Measurements from ENCODE around the gene TTC34.
"Not testable (repeated sequence)": the region's sequence is repeated elsewhere in the genome, so short reads cannot be mapped to it uniquely, and the experiment has no call there.

TTC34 gene

DNA sequence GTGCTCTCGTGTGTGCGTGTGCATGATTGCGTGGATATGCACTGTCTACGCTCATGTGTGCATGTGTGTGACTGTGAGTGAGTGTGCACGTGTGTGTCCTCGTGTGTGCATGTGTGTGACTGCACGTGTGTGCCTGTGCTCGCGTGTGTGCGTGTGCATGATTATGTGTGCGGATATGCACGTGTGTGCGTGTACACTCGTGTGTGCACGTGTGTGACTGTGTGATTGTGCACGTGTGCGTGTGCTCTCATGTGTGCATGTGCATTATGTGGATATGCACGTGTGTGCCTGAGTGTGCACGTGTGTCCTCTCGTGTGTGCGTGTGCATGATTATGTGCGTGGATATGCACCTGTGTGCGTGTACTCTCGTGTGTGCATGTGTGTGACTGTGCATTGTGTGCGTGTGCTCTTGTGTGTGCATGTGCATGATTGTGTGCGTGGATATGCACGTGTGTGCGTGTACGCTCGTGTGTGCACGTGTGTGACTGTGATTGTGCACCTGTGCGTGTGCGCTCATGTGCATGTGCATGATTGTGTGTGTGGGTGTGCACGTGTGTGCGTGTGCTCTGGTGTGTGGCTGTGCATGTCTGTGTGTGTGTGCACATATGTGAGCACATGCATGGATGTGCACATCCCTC, 170.9 kb downstream of the TTC34 start:
- TF ChIP-seq LEF1 (IDR thresholded peaks at IDR 0.05; ENCODE audit: borderline replicate concordance): no peak
- TF ChIP-seq BHLHE40 (IDR thresholded peaks at IDR 0.05; ENCODE audit: borderline replicate concordance): no peak
- no peak for TF ChIP-seq ARNT (IDR thresholded peaks at IDR 0.05)
- no peak for TF ChIP-seq TARDBP (IDR thresholded peaks at IDR 0.05)
- no peak for TF ChIP-seq NFRKB (IDR thresholded peaks at IDR 0.05)
- no peak for TF ChIP-seq L3MBTL2 (conservative IDR thresholded peaks at IDR 0.05)
- TF ChIP-seq FOXK2 (IDR thresholded peaks at IDR 0.05): no peak
- no peak for TF ChIP-seq HDGF (IDR thresholded peaks at IDR 0.05; ENCODE audit: borderline replicate concordance)
- no peak for TF ChIP-seq FOXA1 (IDR thresholded peaks at IDR 0.05)
- no peak for TF ChIP-seq SP1 (IDR thresholded peaks at IDR 0.05)
- no peak for TF ChIP-seq CTBP1 (IDR thresholded peaks at IDR 0.05; ENCODE audit: borderline replicate concordance)
- TF ChIP-seq FOXM1 (IDR thresholded peaks at IDR 0.05; ENCODE audit: borderline replicate concordance): no peak
- TF ChIP-seq ZNF384 (IDR thresholded peaks at IDR 0.05): no peak
- TF ChIP-seq ELF4 (IDR thresholded peaks at IDR 0.05): no peak
- no peak for TF ChIP-seq PKNOX1 (IDR thresholded peaks at IDR 0.05)
- no peak for TF ChIP-seq SUZ12 (IDR thresholded peaks at IDR 0.05)
- DNase-seq (ENCODE audit: extremely low spot score): no peak
- CTCF ChIA-PET: no interaction called here
- POLR2A ChIA-PET: no interaction called here

GRCh38 chr1:2629627-2630497, 171.6 kb downstream of the TTC34 start:
- CTCF ChIA-PET: no interaction called here
- no peak for DNase-seq (ENCODE audit: extremely low spot score)
- POLR2A ChIA-PET: interaction anchor here (0.6 kb wide), 1 partner anchor 10 kb away, joined by 3 read pairs; no protein-coding TSS in a partner anchor
- TF ChIP-seq LEF1 (IDR thresholded peaks at IDR 0.05; ENCODE audit: borderline replicate concordance) (no peak), NFRKB (IDR thresholded peaks at IDR 0.05) (no peak), SP1 (IDR thresholded peaks at IDR 0.05) (no peak), CTBP1 (IDR thresholded peaks at IDR 0.05; ENCODE audit: borderline replicate concordance) (no peak), BHLHE40 (IDR thresholded peaks at IDR 0.05; ENCODE audit: borderline replicate concordance) (no peak), SUZ12 (IDR thresholded peaks at IDR 0.05) (no peak), HDGF (IDR thresholded peaks at IDR 0.05; ENCODE audit: borderline replicate concordance) (no peak), ARNT (IDR thresholded peaks at IDR 0.05) (no peak)

GRCh38 chr1:2628933-2629626, 172.4 kb downstream of the TTC34 start:
- no peak for DNase-seq (ENCODE audit: extremely low spot score)
- ChIA-PET CTCF (no interaction called here), POLR2A (interaction anchor here (0.6 kb wide), 1 partner anchor 10 kb away, joined by 3 read pairs; no protein-coding TSS in a partner anchor)
- no peak for TF ChIP-seq BHLHE40 (IDR thresholded peaks at IDR 0.05; ENCODE audit: borderline replicate concordance)
- no peak for TF ChIP-seq HDGF (IDR thresholded peaks at IDR 0.05; ENCODE audit: borderline replicate concordance)
- no peak for TF ChIP-seq FOXK2 (IDR thresholded peaks at IDR 0.05)
- no peak for TF ChIP-seq L3MBTL2 (conservative IDR thresholded peaks at IDR 0.05)
- TF ChIP-seq FOXM1 (IDR thresholded peaks at IDR 0.05; ENCODE audit: borderline replicate concordance): no peak
- TF ChIP-seq LEF1 (IDR thresholded peaks at IDR 0.05; ENCODE audit: borderline replicate concordance): no peak
- TF ChIP-seq ZNF384 (IDR thresholded peaks at IDR 0.05): no peak
- no peak for TF ChIP-seq NFRKB (IDR thresholded peaks at IDR 0.05)
- no peak for TF ChIP-seq ARNT (IDR thresholded peaks at IDR 0.05)
- TF ChIP-seq SUZ12 (IDR thresholded peaks at IDR 0.05): no peak
- TF ChIP-seq SP1 (IDR thresholded peaks at IDR 0.05): no peak
- no peak for TF ChIP-seq FOXA1 (IDR thresholded peaks at IDR 0.05)
- TF ChIP-seq PKNOX1 (IDR thresholded peaks at IDR 0.05): no peak
- no peak for TF ChIP-seq ELF4 (IDR thresholded peaks at IDR 0.05)
- no peak for TF ChIP-seq CTBP1 (IDR thresholded peaks at IDR 0.05; ENCODE audit: borderline replicate concordance)
- no peak for TF ChIP-seq TARDBP (IDR thresholded peaks at IDR 0.05)

DNA sequence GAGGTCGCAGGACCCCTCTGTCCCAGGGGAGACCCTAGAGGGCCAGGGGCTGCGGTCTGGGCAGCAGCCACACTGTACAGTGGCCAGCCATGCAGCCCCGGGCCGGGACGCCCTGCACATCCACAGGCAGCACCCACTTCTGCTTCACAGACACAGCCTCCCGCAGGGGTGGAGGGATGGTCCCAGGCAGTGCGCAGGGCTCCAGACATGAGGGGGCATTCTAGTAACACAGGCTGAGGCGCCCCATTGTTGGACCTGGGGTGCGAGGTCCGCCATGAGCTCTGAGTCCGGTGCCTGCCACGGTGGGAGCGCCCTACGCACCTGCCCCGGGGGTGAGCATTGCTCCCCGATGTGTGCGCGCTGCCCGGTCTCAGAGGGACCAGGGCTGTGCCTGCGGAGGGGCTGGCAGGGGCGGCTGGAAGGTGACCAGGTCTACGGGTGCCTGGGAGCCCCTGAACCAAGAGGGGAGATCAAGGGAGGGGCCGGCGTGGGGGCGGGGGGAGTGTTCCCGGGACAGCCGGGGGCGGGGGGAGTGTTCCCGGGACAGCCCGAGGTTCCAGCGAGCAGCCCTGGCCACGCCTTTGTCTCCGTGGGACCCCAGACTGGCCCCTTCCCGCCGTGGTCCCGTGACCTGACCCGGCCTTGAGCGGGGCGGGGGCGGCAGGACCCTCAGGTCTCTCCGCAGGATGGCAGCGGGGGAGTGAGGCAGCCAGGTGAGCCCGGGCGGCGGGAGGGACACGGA, 173.1 kb downstream of the TTC34 start:
- POLR2A ChIA-PET: no interaction called here
- DNase-seq (ENCODE audit: extremely low spot score): no peak
- CTCF ChIA-PET: no interaction called here
- no peak for TF ChIP-seq NFRKB (IDR thresholded peaks at IDR 0.05)
- no peak for TF ChIP-seq TARDBP (IDR thresholded peaks at IDR 0.05)
- no peak for TF ChIP-seq CTBP1 (IDR thresholded peaks at IDR 0.05; ENCODE audit: borderline replicate concordance)
- TF ChIP-seq HDGF (IDR thresholded peaks at IDR 0.05; ENCODE audit: borderline replicate concordance): no peak

DNA sequence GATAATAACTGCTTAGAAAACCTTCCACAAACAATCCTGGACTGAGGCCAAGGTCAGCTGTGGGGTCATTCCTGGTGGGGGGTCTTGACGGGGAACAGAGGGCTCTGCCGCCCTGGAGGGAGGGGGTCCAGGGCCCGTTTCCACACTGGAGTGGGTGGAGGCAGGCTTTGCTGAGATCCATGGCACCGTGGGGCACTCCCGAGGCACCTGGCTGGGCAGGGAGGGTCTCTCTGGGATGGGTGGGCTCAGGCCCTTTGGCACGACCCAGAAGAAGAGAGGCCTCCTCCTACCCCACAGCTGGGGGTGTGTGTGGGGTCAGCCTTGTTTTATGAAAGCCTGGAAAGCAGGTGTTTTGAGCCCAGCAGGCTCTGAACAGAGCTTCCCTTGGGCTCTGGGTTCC, 173.7 kb downstream of the TTC34 start:
- DNase-seq (ENCODE audit: extremely low spot score): no peak
- TF ChIP-seq LEF1 (IDR thresholded peaks at IDR 0.05; ENCODE audit: borderline replicate concordance) (no peak), FOXA1 (IDR thresholded peaks at IDR 0.05) (no peak), TARDBP (IDR thresholded peaks at IDR 0.05) (no peak), ELF4 (IDR thresholded peaks at IDR 0.05) (no peak), CTBP1 (IDR thresholded peaks at IDR 0.05; ENCODE audit: borderline replicate concordance) (no peak), ARNT (IDR thresholded peaks at IDR 0.05) (no peak), SUZ12 (IDR thresholded peaks at IDR 0.05) (no peak), HDGF (IDR thresholded peaks at IDR 0.05; ENCODE audit: borderline replicate concordance) (no peak), NFRKB (IDR thresholded peaks at IDR 0.05) (no peak), ZNF384 (IDR thresholded peaks at IDR 0.05) (no peak), FOXM1 (IDR thresholded peaks at IDR 0.05; ENCODE audit: borderline replicate concordance) (no peak), BHLHE40 (IDR thresholded peaks at IDR 0.05; ENCODE audit: borderline replicate concordance) (no peak), FOXK2 (IDR thresholded peaks at IDR 0.05) (no peak), PKNOX1 (IDR thresholded peaks at IDR 0.05) (no peak), L3MBTL2 (conservative IDR thresholded peaks at IDR 0.05) (no peak), SP1 (IDR thresholded peaks at IDR 0.05) (no peak)
- CTCF ChIA-PET: no interaction called here
- POLR2A ChIA-PET: no interaction called here

DNA sequence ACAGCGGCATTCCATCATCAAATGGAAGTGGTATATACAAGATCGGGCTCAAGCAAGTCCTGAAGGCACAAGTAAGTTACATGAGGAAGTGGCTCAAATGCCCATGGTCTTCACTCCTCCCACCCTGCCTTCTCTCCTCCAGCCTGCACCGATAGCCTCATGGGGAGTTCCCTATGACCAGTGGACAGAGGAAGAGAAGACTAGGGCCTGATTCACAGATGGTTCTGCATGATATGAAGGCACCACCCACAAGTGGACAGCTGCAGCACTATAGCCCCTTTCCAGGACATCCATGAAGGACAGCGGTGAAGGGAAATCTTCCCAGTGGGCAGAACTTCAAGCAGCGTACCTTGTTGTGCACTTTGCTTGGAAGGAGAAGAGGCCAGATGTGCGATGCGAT, 175.7 kb downstream of the TTC34 start:
- CTCF ChIA-PET; POLR2A ChIA-PET; DNase-seq (ENCODE audit: extremely low spot score): not testable (repeated sequence)

Measured in HEK293T (cell line).